Measurements from ENCODE around the gene CHST14.

Gene CHST14

DNA sequence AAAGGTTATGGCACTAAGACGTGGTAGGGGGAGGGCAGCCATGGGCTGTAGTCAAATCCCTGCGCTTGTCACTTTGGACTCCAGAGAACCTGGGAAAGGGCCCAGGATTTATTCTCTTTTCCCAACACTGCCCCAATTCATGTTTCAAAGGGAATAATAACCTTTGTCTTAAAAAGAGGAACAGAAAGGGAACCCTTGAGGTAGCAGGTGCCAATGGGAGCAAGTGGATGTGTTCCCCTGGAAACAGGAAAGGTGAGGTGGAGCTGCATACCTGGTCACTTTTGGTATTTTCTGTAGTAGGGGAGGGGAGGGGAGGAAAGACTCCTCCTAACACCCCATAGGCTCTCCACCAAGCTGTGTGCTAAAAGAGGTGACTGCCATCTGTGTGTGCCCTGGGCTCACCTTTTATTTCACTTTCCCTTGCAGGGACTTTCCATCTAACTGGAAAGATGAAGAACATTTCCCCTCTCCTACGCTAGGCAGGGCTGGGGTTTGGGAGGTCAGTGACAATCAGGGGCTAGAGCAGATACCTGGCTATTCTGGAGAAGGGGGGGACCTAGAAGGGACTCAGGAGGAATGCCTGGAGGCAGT is 6.1 kb upstream of the CHST14 start:
- DNase-seq = no peak

DNA sequence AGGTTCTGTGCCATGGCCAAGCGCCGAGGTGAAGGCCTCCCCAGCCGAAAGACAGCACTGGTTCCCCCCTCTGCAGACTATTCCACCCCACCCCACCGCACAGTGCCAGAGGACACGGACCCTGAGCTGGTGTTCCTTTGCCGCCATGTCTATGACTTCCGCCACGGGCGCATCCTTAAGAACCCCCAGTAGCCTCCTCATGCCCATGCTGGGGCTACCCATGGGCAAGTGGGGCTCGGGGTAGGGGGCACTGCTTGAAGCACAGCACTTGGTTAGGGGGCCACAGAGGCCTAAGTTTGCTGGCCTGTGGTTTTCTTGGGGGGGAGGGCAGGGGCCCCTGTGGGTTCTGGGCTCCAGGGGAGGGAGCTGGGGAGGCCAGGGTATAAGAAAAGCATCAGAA is 4.8 kb upstream of the CHST14 start:
- DNase-seq = no peak

DNA sequence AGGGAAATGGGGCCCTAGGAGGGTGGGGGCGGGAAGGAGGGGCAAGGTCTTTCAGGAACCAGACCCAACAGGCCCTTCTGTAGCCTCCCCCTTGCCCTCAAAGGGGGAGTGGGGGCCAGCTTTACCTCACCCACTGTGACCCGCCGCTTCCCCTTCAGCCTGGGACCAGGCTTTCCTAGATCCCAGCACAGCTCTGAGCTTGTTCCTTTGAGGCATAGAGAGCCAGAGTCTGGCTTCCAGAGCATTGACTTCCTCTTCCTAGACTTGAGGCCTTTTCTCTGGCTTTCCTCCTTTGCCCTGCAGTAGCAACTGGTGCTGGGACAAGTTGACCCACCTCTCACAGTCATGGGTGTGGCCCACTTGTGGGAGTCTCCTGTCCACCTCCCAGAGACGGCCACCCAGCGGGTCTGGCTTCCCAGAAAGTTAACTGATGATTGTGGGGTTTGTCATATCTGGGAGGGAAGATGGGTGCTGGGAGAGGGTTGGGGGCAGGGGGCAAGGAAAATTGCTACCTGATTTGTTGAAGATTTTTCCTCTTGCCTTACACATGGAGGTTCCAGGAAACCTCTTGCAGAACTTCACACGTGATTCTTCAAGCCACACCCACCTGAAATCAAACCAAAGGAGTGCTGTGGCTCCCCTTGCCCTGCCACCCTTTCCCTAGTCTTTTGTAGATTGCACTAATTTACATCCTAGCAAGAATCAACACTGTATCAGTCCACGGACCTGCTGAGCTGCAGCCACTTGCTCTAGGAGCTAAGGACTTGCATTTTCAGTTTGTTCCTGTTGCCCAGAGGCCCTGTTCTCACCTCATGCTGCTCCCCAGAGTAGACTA is 4.1 kb upstream of the CHST14 start:
- DNase-seq = no peak

DNA sequence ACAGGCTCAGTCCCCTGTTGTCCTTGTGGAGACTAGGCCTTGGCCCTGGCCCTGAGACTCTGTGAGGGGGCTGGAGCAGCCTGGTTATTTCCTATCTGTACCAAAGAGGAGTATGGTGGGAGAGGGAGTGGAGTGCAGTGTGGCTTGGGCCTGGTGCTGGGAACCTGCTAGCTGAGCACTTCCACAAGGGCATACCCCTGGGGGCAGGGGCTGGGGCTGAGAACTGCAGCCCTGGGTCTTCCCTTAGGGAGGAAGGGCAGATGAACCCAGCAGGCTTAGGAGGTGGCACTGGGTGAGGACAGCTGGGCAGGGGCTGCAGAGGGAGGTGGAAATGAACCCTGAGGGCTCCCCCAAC is 3.5 kb upstream of the CHST14 start:
- no peak for DNase-seq

DNA sequence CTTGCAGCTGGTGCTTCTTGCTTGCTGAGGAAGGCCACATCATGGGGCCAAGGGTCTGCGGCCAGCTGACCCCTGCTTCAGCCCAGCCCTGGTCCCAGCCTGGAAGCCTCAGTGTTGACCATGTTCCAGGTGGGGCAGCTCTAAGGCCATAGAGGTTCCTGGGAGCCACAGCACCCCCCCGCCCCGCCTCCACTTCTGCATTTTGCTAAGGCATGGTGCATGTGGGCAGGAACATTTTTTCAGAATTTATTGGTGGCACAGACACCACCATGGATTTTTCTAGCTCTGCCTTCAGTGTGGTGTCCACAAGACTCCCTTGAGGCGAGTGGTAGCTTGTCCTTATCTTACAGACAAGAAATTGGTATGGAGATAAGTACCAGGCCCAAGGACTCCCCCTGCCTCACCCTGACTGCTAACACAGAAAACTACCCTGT is 1.9 kb upstream of the CHST14 start:
- no peak for DNase-seq

DNA sequence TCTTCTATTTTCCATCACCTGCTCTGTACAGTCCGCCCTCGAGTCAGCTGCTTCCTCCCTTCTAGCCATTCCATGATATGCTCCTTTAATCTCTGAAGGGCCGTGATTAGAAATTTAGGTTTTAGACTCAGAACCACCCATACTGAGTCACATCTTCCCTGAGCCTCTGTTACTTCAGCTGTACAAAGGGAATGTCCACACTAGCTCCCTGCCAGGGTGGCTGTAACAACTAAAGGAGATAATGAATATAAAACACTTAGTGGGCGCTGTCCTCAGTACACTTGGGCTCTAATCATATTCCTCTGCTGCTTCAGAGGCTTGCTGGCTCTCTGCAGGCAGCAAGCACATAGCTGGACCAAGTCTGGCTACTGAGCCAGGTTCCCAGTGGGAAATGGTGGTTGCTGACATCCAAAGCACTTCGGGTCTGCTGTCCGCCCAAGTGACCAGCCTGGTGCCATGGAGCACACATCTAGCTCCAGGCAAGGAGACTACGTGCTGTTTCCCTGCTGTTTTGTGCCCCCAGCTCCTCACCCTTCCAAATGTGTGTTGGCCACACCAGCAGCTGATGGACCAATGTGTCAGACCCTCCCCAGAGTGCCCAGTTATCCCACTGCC is 901 bp upstream of the CHST14 start:
- DNase-seq = no peak

DNA sequence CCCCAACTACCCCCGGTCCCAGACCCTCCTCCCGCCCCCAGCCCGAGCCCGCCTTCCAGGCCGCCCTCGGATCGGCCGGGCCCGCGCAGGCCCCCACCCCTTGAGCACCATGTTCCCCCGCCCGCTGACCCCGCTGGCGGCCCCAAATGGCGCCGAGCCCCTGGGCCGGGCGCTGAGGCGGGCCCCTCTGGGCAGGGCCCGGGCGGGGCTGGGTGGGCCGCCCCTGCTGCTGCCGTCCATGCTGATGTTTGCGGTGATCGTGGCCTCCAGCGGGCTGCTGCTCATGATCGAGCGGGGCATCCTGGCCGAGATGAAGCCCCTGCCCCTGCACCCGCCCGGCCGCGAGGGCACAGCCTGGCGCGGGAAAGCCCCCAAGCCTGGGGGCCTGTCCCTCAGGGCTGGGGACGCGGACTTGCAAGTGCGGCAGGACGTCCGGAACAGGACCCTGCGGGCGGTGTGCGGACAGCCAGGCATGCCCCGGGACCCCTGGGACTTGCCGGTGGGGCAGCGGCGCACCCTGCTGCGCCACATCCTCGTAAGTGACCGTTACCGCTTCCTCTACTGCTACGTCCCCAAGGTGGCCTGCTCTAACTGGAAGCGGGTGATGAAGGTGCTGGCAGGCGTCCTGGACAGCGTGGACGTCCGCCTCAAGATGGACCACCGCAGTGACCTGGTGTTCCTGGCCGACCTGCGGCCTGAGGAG is 472 bp downstream of the CHST14 start:
- no peak for DNase-seq

DNA sequence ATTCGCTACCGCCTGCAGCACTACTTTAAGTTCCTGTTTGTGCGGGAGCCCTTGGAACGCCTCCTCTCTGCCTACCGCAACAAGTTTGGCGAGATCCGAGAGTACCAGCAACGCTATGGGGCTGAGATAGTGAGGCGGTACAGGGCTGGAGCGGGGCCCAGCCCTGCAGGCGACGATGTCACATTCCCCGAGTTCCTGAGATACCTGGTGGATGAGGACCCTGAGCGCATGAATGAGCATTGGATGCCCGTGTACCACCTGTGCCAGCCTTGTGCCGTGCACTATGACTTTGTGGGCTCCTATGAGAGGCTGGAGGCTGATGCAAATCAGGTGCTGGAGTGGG is 995 bp downstream of the CHST14 start:
- DNase-seq = no peak

DNA sequence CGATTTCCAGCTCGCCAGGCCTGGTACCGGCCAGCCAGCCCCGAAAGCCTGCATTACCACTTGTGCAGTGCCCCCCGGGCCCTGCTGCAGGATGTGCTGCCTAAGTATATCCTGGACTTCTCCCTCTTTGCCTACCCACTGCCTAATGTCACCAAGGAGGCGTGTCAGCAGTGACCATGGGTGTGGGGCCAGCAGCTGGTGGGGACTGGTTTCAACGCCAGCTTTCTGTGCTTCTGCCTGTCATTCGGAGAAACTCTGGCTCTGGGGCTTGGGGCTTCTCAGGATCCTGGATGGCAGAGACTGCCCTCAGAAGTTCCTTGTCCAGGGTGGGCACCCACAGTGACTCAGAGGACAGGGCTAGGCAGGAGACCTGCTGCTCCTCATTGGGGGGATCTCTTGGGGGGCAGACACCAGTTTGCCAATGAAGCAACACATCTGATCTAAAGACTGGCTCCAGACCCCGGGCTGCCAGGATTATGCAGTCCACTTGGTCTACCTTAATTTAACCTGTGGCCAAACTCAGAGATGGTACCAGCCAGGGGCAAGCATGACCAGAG is 1.5 kb downstream of the CHST14 start:
- DNase-seq = no peak

DNA sequence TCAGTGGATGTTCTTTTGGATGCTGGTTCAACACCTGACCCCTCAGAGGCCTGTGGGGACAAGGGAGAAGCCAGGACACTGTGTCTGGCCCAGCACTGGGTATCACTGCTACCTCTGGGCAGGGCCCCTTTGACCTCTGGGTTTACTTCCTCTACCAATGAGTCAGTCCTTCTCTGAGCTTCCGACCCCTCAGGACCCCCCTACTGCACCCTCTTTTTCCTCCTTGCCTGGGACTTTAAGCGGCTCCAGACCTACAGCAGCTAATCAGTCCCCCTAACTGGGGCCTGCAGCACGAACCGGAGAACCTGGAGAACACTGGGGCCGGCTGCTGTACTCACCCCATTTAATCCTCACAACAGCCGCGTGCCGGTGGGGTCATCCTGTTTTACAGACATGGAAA is 3.8 kb downstream of the CHST14 start:
- no peak for DNase-seq

DNA sequence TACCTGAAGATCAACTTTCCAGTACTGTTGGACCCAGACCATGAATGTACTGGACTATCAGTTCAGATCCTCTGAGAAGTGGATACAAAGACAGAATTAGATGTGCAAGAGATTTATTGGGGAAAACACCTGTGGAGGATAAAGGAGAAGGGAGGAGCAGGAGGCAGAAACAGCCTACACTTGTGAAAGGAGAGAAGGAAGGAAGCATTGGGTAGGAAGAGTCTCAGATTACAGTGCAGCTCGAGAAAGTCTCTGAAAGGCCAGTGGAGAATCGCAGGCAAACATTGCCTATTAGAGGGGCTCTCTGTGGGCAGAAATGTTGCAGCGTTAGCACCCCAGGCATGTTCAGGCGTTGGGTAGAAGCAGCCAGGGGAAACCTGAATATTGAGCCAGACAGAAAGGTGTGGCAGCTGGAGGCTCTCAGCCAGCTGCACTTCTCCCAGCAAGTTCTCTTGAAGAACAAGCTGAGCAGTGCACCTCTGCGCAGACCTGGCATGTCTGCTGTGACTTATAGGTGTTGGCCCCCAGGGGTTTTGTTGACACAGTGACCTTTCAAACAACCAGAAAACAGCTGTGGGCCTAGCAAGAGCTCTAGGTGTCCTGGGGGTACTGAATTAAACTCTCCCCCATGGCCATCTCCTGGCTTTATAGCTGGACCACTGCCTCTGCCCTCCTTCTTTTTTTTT is 7.0 kb downstream of the CHST14 start:
- no peak for DNase-seq

DNA sequence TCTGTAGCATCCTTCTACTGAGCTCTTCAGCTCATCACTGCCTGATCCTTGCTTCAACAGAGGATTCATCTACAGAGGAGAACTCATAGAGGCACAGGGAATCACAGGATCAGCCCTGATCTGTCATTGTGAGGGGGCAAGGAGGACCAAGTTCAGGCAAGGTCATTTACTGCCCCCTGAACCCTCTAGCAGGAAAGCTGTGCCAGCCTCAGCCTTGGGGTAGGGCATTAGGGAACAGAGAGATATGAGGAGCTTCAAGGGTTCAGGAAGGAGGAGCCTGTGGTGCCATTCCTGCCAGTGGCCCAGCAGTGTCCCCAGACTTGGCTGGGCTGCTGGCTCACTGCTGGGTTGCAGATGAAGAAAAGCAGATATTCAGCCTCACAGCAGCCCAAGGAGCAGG is 8.2 kb downstream of the CHST14 start:
- DNase-seq = no peak

DNA sequence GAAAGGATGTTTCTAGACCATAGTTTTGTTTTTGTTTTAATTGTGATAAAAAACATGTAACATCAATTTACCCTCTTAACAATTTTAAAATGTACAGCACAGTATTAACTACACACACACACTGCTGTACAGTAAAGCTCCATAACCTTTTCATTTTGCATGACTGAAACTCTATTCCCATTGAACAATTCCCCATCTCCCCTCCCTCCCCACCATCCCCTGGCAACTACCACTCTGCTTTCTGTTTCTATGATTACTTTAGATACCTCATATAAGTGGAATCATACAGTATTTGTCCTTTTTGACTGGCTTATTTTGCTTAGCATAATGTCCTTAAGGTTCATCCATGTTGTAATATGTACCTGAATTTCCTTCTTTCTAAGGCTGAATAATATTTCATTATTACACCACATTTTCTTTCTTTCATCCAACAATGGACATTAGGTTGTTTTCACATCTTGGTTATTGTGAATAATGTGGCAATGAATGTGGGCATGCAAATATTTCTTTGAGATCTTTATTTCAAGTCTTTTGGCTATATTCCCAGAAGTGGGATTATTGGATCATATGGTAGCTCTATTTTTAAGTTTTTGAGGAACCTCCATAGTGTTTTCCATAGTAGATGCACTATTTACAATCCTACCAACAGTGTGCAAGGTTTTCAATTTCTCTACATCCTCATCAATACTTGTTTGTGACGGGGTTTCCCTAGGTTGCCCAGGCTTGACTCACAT is 10.7 kb downstream of the CHST14 start:
- DNase-seq = no peak

DNA sequence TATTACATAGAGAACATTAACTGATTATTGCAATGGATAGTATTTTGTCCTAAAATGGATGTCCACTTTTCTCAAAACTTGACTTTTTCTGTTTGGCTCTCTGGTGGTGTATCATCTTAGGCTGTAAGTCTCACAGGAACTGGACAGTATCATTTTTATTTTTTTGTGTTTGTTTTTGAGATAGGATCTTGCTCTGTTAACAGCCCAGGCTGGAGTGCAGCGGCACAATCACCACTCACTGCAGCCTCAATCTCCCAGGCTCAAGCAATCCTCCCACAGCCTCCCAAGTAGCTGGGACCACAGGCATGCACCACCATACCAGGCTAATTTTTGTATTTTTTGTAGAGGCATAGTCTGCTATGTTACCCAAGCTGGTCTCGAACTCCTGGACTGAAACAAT is 13.1 kb downstream of the CHST14 start:
- DNase-seq = no peak

DNA sequence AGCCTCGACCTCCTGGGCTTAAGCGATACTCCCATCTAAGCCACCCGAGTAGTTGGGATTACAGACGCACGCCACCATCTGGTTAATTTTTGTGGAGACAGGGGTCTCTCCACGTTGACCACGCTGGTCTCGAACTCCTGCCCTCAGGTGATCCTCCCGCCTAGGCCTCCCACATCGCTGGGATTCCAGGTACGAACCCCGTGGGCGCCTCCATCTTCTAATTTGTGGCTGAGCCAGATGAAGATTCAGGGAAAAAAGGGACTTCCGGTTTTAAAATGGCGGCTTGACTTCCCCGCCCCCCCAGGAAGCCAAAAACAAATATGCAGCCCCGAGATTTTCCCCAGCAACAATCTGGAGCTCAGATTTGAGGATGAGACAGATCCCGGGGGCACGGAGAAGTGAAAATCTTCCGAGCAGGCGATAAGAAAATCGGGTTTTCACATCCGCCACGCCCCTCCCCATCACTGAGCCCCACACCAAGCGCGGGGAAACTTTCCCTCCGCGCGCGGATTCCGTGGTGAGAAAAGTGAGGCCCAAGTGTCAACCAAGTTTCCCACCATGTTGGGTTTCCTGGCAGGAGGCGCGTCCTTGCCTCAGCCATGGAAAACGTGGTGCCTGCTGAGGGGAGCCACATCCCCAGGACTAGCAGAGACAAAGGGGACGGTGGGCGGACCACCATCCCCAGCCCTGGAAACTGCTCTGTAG is 15.4 kb downstream of the CHST14 start:
- DNase-seq = no peak

DNA sequence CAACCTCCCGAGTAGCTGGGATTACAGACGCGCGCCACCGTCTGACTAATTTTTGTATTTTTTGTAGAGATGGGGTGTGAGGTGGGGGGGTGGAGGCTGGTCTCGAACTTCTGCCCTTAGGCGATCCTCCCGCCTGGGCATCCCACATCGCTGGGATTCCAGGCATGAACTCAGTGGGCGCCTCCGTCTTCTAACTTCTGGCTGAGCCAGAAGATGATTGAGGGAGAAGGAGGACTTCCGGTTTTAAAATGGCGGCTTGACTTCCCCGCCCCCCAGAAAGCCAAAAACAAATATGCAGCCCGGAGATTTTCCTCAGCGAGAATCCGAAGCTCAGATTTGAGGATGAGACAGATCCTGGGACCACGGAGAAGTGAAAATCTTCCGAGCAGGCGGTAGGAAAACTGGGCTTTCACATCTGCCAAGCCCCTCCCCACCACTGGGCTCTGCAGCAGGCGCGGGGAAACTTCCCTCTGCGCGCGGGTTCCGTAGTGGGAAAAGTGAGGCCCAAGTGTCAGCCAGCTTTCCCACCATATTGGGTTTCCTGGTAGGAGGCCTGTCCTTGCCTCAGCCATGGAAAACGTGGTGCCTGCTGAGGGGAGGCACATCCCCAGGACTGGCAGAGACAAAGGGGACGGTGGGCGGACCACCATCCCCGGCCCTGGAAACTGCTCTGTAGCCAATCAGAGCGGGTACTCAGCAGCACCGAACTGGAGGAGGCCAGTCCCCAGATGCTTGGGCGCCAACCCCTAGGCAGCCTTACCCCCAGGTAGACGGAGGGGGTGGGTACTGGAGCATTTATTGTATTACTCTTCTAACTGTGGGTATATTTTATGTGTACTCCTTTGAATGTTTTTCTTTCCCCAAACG is 17.3 kb downstream of the CHST14 start:
- DNase-seq = no peak

DNA sequence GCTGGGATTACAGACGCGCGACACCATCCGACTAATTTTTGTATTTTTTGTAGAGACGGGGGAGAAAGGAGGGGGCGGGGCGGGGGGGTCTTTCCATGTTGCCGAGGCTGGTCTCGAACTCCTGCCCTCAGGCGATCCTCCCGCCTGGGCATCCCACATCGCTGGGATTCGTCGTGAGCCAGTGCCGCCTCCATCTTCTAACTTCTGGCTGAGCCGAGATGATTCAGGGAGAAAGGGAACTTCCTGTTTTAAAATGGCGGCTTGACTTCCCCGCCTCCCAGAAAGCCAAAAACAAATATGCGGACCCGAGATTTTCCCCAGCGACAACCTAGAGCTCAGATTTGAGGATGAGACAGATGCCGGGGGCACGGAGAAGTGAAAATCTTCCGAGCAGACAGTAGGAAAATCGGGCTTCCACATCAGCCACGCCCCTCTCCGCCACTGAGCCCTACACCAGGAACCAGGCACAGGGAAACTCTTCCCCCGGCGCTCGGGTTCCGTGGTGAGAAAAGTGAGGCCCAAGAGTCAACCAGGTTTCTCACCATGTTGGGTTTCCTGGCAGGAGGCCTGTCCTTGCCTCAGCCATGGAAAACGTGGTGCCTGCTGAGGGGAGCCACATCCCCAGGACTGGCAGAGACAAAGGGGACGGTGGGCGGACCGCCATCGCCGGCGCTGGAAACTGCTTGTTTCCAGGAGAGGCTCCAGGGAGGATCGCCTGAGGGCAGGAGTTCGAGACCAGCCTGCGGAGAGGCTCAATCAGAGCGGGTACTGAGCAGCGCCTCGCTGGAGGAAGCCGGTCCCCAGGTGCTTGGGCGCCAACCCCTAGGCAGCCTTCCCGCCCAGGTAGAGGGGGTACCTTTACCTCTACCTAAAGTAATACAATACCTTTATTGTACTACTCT is 18.7 kb downstream of the CHST14 start:
- no peak for DNase-seq

DNA sequence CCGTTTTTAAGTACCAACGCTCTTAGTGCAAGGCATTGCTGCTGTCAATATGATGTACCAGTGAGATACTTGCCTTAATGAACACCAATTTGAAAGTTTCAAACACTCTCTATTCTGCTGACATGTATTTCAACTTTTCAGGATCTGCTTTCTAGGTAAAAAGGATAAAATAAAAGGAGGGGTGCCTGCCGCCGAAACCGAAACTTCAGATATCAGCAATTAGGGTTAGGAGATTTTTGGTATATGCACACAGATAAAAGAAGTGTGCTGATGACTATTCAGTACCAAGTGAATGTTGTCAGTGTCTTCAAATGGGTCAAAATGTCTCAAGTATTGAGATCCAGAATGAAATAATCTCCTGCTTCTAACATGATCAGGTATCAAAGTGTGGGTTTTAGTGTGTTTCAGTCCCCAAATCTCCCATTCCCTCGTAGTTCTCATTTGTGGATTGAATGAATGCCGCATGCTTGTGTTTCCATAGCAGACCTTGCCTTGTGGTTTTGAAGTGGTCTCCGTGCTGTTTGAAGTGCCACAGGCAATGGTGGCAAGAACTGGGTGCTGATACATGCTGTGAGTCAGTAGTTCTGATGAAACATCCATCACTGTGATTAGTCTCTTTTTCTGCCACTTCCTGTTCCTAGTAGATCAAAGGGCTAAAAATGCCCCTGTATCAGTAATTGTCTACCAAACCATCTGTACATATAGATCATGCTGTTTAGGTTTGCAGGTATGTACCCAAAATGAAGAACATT is 22.5 kb downstream of the CHST14 start:
- DNase-seq = no peak

DNA sequence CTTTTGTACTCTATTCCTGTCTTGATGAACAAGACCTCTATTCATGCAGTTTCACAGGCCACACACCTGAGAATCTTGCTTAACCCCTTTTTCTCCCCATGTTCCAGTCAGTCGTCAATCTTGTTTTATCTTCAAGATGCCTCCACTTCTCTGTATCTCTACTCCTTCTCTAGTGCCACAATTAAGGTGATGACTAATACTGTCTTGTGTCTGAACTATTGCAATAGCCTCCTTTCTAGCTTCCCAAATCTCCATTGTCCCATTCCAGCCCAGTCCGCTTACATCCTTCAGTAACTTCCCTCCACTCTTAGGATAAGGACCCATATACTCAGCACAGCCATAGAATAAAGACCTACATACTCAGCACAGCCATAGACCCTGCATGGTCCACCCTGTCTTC is 24.7 kb downstream of the CHST14 start:
- no peak for DNase-seq

All from right hindlimb (tissue), 1 donor.